Astrocyte of the cerebellum (primary cell): ENCODE data around the gene ABCA7.
A peak's percentile ranks its signal among the peaks of the same experiment; 100 is the strongest.

Experiments
- DNase-seq: peaks from one replicate; pipeline ENCODE4 v3.0.0-alpha.2; 2011; ENCODE audit warnings: low read depth
- H3K4me3 ChIP-seq: 2 replicates; pipeline ENCODE4 v1.5.1; 2011; ENCODE audit warnings: mild to moderate bottlenecking, low read depth, low read length, moderate library complexity
- CTCF ChIP-seq: IDR thresholded peaks from 2 replicates; pipeline ENCODE4 v1.5.1; 2012; ENCODE audit warnings: low read length, low read depth, moderate library complexity, mild to moderate bottlenecking; ENCODE audit errors: missing control alignments
- in situ Hi-C: cut with HindIII; loops from 2 replicates; pipeline ENCODE4 v1.10.0; 2017; ENCODE audit warnings: low sequenced_read_pairs

ABCA7 gene

GRCh38 chr19:1035998-1036621 lies 3.8 kb upstream of the ABCA7 start:
- peak; percentile 16 for TF ChIP-seq CTCF
- in situ Hi-C loops, result no loop called here
- no peak for DNase-seq
- H3K4me3 ChIP-seq, result no peak overlapping the region

GRCh38 chr19:1037621-1038064 lies 2.3 kb upstream of the ABCA7 start:
- in situ Hi-C loops, result no loop called here
- H3K4me3 ChIP-seq, result no peak overlapping the region
- TF ChIP-seq CTCF, result no peak
- no peak for DNase-seq

- in situ Hi-C loops, result no loop called here
- TF ChIP-seq CTCF, result no peak
- H3K4me3 ChIP-seq, result peak overlapping the region; percentile 50
- no peak for DNase-seq
Observed at GRCh38 chr19:1038978-1039645, 795 bp upstream of the ABCA7 start.

- peak; percentile 86 for DNase-seq
- TF ChIP-seq CTCF, result no peak
- in situ Hi-C loops, result no loop called here
- H3K4me3 ChIP-seq, result peak overlapping the region; percentile 50
Observed at GRCh38 chr19:1040476-1041271, 767 bp downstream of the ABCA7 start.

- TF ChIP-seq CTCF, result no peak
- peak overlapping the region; percentile 50 for H3K4me3 ChIP-seq
- in situ Hi-C loops, result no loop called here
- no peak for DNase-seq
Observed at GRCh38 chr19:1041272-1041834, 1.4 kb downstream of the ABCA7 start.

- in situ Hi-C loops, result no loop called here
- H3K4me3 ChIP-seq, result no peak overlapping the region
- no peak for DNase-seq
- no peak for TF ChIP-seq CTCF
Observed at GRCh38 chr19:1041835-1042685, 2.2 kb downstream of the ABCA7 start.
